HEK293 (cell line): Measurements from ENCODE around the gene CHCHD6.

ENCODE experiments used
- KLF16 ChIP-seq: fragments of 450-650 bp; formaldehyde crosslinking; IDR thresholded peaks from 2 replicates; pipeline ENCODE4 v1.5.1; 2017; ENCODE audit warnings: missing biosample characterization, missing genetic modification characterization
- KLF9 ChIP-seq: fragments of 450-650 bp; formaldehyde crosslinking; IDR thresholded peaks from 2 replicates; pipeline ENCODE4 v1.5.1; 2016; ENCODE audit warnings: missing biosample characterization, missing genetic modification characterization, low read depth
- ZIC2 ChIP-seq: fragments of 450-650 bp; formaldehyde crosslinking; IDR thresholded peaks from 2 replicates; pipeline ENCODE4 v1.5.1; 2016; ENCODE audit warnings: missing biosample characterization, missing genetic modification characterization
- ZNF18 ChIP-seq: fragments of 450-650 bp; formaldehyde crosslinking; IDR thresholded peaks from 2 replicates; pipeline ENCODE4 v1.5.1; 2016; ENCODE audit warnings: missing biosample characterization, missing genetic modification characterization
- ZNF23 ChIP-seq: fragments of 450-650 bp; formaldehyde crosslinking; IDR thresholded peaks from 2 replicates; pipeline ENCODE4 v1.5.1; 2016; ENCODE audit warnings: missing biosample characterization, missing genetic modification characterization, borderline replicate concordance
- ZNF274 ChIP-seq, 2 experiments: fragments of 200-500 bp in 1 of 2; fragments of 450-650 bp in 1 of 2; sonication (Bioruptor generic) in 1 of 2; formaldehyde crosslinking in 1 of 2; IDR thresholded peaks; 2 replicates each; pipeline versions ENCODE4 v1.5.1 to v1.6.1; 2014 to 2016; ENCODE audit warnings: borderline replicate concordance in 1 of 2, inconsistent platforms in 1 of 2, low read length in 1 of 2, missing biosample characterization in 1 of 2, missing genetic modification characterization in 1 of 2
- ZNF423 ChIP-seq: fragments of 450-650 bp; formaldehyde crosslinking; IDR thresholded peaks from 2 replicates; pipeline ENCODE4 v1.5.1; 2016; ENCODE audit warnings: missing biosample characterization, missing genetic modification characterization
- ZNF768 ChIP-seq: fragments of 450-650 bp; formaldehyde crosslinking; IDR thresholded peaks from 2 replicates; pipeline ENCODE4 v1.5.1; 2018; ENCODE audit warnings: missing biosample characterization, mild to moderate bottlenecking, missing genetic modification characterization
- ZNF792 ChIP-seq: fragments of 450-650 bp; formaldehyde crosslinking; IDR thresholded peaks from 2 replicates; pipeline ENCODE4 v1.5.1; 2016; ENCODE audit warnings: missing biosample characterization, missing genetic modification characterization
- TF ChIP-seq, protein P1 (sequence below): fragments of 450-650 bp; formaldehyde crosslinking; IDR thresholded peaks from 2 replicates; pipeline ENCODE4 v1.5.1; 2016; ENCODE audit warnings: missing biosample characterization, missing genetic modification characterization
- TF ChIP-seq, protein P2 (sequence below): fragments of 450-650 bp; formaldehyde crosslinking; IDR thresholded peaks from 2 replicates; pipeline ENCODE4 v1.5.1; 2016; ENCODE audit warnings: missing biosample characterization, missing genetic modification characterization
- TF ChIP-seq, protein P3 (sequence below): fragments of 450-650 bp; formaldehyde crosslinking; IDR thresholded peaks from 2 replicates; pipeline ENCODE4 v1.5.1; 2017; ENCODE audit warnings: missing biosample characterization, missing genetic modification characterization

DNA sequence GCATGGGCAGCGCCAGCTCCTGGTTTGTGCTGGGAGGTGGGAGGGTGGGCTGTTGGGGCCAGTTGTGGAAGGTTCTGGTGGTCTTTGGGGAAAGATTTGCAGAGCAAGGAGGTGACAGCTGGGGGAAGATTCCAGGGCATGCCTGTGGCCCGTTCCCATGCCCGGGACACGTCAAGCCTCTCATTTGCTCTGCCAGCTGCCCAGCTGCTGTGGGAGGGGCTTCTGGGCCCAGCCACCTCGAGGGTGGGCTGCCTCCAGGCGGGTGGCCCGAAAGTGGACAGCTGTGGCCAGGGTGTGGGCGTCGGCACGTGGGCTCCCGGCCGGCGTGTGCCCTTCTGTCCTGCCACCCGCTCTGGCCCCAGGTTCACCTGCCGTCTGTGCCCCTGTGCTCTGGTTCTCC lies 296.1 kb downstream of the CHCHD6 start:
- TF ChIP-seq, protein P1, sequence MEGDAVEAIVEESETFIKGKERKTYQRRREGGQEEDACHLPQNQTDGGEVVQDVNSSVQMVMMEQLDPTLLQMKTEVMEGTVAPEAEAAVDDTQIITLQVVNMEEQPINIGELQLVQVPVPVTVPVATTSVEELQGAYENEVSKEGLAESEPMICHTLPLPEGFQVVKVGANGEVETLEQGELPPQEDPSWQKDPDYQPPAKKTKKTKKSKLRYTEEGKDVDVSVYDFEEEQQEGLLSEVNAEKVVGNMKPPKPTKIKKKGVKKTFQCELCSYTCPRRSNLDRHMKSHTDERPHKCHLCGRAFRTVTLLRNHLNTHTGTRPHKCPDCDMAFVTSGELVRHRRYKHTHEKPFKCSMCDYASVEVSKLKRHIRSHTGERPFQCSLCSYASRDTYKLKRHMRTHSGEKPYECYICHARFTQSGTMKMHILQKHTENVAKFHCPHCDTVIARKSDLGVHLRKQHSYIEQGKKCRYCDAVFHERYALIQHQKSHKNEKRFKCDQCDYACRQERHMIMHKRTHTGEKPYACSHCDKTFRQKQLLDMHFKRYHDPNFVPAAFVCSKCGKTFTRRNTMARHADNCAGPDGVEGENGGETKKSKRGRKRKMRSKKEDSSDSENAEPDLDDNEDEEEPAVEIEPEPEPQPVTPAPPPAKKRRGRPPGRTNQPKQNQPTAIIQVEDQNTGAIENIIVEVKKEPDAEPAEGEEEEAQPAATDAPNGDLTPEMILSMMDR = no peak
- TF ChIP-seq ZNF274 (IDR thresholded peaks at IDR 0.05; ENCODE audit: low read length) (no peak), ZNF274 (tag by site-specific recombination; IDR thresholded peaks at IDR 0.05; ENCODE audit: borderline replicate concordance) (no peak), ZNF768 (tag by site-specific recombination) (no peak), KLF9 (tag by site-specific recombination) (no peak), ZIC2 (tag by site-specific recombination) (no peak), ZNF23 (tag by site-specific recombination) (no peak), ZNF18 (tag by site-specific recombination) (no peak), ZNF423 (tag by site-specific recombination) (no peak), KLF16 (tag by site-specific recombination) (no peak), ZNF792 (no peak)
- TF ChIP-seq, protein P2, sequence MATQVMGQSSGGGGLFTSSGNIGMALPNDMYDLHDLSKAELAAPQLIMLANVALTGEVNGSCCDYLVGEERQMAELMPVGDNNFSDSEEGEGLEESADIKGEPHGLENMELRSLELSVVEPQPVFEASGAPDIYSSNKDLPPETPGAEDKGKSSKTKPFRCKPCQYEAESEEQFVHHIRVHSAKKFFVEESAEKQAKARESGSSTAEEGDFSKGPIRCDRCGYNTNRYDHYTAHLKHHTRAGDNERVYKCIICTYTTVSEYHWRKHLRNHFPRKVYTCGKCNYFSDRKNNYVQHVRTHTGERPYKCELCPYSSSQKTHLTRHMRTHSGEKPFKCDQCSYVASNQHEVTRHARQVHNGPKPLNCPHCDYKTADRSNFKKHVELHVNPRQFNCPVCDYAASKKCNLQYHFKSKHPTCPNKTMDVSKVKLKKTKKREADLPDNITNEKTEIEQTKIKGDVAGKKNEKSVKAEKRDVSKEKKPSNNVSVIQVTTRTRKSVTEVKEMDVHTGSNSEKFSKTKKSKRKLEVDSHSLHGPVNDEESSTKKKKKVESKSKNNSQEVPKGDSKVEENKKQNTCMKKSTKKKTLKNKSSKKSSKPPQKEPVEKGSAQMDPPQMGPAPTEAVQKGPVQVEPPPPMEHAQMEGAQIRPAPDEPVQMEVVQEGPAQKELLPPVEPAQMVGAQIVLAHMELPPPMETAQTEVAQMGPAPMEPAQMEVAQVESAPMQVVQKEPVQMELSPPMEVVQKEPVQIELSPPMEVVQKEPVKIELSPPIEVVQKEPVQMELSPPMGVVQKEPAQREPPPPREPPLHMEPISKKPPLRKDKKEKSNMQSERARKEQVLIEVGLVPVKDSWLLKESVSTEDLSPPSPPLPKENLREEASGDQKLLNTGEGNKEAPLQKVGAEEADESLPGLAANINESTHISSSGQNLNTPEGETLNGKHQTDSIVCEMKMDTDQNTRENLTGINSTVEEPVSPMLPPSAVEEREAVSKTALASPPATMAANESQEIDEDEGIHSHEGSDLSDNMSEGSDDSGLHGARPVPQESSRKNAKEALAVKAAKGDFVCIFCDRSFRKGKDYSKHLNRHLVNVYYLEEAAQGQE (tag by site-specific recombination) = no peak
- TF ChIP-seq, protein P3, sequence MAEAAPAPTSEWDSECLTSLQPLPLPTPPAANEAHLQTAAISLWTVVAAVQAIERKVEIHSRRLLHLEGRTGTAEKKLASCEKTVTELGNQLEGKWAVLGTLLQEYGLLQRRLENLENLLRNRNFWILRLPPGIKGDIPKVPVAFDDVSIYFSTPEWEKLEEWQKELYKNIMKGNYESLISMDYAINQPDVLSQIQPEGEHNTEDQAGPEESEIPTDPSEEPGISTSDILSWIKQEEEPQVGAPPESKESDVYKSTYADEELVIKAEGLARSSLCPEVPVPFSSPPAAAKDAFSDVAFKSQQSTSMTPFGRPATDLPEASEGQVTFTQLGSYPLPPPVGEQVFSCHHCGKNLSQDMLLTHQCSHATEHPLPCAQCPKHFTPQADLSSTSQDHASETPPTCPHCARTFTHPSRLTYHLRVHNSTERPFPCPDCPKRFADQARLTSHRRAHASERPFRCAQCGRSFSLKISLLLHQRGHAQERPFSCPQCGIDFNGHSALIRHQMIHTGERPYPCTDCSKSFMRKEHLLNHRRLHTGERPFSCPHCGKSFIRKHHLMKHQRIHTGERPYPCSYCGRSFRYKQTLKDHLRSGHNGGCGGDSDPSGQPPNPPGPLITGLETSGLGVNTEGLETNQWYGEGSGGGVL (tag by site-specific recombination) = no peak
